HUDEP-2 (cell line): ENCODE results near the gene ABCC1.
"Not testable (repeated sequence)": the region's sequence is repeated elsewhere in the genome, so short reads cannot be mapped to it uniquely, and the experiment has no call there.

Experiments
- DNase-seq, 76 experiments: peaks; one replicate each; lab custom pipeline; 2025; ENCODE audit not compliant: unreplicated experiment in 76 of 76; lab: John Stamatoyannopoulos, UW

The ABCC1 gene

DNA sequence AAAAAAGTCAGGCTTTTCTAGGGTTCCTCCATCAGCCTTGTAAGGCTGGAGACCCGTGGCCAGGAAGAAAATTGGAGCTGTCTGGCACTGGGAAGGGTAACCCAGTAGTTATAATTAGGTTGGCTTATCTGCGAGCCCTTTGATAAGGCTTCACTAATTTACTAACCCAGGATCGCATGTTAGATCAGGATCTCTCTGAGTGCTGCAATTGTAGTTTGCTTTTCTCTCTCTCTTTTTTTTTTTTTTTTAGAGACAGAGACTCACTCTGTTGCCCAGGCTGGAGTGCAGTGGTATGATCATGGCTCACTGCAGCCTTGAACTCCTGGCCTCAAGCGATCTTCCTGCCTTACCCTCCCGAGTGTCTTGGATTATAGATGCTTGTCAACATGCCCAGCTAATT lies 17.0 kb downstream of the ABCC1 start:
- no peak for DNase-seq

DNA sequence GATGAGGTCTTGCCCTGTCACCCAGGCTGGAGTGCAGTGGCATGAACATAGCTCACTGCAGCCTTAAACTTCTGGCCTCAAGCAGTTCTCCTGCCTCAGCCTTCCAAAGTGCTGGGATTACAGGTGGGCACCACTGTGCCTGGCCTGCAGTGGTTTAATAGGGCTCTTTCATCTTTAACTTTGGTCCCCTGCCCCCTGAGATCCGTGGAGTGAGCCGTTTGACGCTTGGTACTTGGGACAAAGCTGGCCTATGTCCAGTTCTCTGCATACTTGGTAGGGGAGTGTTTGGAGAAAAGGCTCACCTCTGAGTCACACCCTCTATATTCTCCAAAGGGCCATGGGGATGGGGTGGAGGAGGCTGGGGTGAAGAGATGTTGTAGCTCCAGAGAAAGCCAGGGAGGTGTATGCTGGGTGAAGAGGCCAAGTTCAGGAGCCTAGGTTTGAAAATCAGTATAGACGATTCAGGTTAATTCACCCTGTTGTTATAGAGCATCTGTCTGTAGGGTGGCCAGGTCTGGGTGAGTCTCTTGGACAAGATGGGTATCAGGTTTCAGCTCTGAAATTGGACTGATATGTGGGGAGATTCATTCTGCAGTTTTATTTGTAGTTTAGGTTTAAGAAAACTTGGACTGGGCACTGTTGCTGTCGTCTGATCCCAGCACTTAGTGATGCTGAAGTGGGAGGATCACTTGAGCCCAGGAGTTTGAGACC lies 17.6 kb downstream of the ABCC1 start:
- DNase-seq, result no peak

DNA sequence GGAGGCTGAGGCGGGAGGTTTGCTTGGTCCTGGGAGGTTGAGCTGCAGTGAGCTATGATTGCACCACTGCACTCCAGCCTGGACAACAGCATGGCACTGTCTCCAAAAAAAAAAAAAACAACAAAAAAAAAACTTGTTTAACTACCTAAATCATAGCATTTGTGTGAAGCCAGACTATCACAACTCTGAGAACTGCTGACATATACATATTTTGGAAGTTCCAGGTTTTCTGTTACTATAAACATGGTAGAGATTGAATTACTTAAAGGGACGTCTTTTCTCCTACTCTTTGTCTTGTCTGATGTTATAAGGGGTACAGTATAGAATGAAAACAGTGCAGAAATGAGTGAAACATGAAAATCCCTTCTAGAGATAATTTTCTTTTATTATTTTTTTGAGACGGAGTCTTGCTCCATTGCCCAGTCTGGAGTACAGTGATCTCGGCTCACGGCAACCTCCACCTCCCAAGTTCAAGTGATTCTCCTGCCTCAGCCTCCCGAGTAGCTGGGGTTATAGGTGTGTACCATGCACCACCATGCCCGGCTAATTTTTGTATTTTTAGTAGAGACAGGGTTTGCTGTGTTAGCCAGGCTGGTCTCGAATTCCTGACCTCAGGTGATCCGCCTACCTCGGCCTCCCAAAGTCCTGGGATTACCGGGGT lies 18.4 kb downstream of the ABCC1 start:
- no peak for DNase-seq

DNA sequence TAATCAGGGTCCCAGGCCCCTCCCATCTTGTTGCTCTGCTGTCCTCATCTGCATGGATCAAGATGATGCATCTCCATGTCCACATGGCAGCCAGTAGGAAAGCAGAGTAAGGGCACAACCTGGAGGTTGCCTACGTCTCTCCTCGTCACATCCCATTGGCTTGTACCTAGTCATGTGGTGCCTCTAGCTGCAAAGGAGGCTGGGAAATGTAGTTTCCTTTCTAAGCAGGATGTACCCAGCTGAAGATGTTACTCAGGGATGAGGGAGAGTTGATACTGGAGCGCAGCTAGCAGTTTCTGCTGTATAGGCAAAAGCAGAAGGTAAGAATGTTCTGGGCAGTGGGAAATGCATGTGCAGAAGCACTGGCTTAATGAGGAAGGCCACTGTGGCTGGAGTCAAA lies 20.8 kb downstream of the ABCC1 start:
- DNase-seq, result peak in 1 of 76 experiments; percentile 4

DNA sequence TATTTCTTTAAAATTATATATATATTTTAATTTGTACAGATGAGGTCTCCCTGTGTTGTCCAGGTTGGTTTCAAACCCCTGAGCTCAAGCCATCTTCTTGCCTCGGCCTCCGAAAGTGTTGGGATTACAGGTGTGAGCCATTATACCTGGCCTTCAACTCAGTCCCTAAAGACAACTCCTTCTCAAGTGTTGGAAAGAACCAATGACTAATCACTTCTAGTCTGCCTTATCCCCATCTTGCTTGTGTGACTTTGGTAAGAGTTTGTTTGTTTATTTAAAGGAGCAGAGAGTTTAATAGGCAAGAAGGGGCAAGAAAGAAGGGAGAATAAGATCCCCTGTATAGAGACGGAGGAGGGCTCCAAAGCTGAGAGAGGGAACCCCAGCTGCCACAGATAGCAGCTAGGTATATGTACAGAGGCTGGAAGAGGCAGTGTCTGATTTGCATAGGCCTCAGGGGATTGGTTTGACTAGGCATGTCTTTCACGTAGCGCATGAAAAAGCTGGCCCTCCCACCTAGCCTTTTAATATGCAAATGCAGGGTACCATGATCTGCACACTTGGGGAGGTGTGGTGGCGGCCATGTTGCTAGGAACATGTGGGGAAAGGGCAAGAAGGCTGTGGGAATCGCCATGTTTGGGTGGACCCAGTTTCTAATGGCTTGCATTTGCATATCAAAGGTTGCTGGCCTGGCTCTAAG lies 21.5 kb downstream of the ABCC1 start:
- DNase-seq, result no peak

DNA sequence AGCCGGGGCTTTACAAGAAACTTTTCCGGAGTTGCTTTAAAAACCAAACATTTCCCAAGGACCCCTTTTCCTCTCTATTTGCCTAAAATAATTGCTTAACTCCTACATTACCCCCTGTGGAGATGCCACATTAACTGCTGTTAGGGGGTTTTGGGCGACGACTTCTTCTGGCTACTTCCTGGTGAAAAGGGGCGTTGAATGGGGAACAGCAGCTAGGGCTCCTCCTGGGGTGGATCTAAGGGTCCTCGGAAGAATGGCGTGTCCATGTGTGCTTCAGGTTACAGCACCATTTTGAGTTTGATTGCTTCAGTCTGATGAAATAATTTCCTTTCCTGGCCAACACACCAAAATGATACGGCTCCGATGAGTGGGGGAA lies 22.0 kb downstream of the ABCC1 start:
- DNase-seq, result no peak

DNA sequence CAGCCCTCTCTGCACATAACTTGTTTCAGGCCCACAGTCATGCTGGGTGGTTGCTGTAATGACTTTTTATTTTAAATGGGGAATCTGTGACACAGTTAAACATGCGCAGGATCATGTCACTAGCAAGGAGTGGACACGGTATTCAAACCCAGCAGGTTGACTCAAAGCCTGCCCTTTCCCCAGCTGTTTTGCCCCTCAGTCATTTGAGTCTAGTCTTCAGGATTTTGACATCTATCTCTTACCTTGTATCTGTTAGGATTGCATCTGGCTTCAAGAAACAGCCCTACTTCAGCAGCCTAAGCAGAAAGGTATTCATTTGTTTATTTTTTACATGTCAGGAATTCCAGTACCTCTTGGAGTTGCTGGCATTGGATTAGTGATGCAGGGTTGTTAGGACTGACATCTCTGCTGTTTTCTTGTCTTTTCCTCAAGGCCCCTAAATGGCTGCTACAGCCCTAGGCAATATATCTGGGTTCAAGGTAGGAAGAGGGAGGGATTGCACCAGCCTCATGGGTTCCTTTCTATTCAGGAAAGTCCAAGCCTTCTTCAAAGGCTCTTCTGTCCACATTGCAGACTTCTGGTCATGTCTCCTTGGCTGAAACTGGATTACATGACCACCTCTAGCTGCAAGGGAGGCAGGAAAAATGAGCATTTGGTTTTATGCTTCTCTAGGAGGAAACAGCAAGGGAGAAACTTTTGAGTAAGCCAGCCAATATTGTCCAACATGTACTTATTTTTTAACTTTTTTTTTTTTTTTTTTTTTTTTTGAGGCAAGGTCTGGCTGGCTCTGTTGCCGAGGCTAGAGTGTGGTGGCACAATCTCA lies 22.8 kb downstream of the ABCC1 start:
- DNase-seq, result no peak

DNA sequence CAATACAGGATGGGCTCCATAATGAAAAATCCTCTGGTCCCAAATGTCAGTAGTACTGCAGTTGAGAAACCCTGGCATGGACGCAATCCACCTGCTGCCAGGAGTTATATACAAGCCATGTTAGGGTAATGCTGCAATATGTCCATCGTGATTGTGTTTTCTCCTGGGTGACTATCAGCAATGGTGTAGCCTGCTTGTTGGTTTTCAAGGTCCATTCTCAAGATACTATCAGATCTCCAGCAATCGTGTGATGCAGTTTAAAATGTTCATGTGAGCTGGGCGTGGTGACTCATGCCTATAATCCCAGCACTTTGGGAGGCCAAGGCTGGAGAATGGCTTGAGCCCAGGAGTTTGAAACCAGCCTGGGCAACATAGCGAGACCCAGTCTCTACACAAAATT lies 24.0 kb downstream of the ABCC1 start:
- DNase-seq, result peak in 14 of 76 experiments; percentile 4 to 35 (median 14)

DNA sequence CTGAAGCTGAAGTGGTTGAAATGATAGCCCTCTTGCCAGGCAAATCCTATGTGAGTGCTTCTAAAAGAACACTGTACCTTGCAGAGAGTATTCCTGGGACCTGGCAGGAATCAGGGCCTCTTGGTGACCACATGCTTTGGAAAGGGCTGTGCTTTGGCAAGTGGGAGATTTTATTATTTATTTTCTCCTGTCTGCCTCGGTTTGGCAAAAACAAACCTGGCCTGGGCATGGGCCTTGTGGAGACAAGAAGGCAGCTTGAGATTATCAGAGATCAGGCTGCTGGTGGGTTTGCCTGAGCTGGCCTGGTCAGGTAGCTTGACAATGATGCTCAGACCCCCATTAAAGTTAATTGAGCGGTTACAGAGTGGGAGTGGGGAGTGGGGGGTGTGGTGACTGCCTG lies 24.6 kb downstream of the ABCC1 start:
- DNase-seq, result no peak

DNA sequence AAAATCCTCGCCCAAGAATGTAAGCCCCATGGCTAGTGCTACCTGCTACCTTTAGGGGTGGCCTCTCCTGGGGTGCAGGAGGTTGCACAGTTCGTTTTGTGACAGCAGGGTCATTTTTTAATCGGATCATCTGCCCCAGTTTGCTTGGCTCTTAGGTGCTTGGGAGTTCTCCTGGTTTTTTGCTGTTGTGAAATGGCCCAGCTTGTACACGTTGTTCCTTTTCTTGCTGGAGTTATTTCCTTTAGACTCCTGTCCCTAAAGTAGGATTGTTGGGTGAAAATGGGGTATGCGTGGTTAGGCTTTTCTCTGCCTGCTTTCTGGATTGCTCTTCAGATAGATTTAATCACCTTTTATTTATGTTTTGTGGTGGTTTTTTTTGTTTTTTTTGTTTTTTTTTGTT lies 25.8 kb downstream of the ABCC1 start:
- no peak for DNase-seq

DNA sequence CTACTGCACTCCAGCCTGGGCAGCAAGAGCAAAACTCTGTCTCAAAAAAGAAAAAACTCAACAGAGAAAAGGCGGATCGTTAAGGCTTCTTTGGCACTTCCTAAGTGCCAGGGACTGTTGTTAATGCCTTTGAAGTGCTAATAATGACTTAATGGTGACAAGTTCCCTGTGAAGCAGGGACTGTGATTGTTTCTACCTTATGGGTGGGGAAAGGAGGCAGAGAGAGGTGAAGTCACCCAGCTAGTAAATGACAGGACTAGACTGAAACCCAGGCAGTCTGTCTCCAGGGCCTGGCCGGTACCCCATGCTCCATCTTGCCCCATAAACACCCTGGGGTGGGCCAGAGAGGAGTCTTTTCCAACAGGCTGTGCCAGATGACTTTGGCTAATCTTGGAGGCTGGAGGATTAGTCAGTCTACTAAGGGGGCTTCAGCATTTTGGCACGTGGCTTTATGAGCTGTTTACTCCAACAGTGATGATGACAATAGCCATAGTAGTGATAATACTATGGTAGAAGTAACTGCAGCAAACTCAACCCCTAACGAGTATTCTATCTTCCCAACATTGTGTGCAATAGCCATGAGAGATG lies 26.9 kb downstream of the ABCC1 start:
- no peak for DNase-seq

DNA sequence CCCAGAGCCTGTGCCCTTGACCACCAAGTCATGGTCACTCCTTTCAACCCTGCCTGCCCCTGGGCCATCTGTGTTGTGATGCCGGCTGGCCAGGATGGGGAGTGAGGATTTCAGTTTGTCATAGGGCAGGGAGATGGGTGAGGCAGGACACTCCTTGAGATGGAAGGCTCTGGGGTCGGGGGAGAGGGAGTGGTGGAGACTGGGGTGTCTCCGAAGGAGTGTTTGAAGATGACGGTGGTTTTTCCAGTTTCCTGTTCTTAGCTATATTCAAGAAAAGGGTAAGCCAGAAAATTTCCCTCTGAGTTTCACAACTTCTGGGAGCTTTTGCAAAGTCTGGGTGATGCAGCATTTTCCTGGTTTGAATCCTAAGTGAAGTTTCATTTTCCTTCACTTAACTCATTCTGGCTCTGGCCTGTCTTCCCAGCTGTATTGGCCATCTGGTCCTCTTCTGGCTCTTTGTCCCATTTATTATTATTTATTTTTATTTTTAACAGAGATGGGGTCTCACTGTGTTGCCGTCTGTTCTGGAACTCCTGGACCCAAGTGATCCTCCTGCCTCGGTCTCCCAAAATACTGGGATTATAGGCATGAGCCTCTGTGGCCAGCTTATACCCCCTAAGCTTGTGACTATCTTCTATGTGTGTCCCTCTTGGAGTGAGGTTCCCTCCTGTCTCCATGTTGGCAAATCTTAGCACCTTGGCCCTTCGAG lies 27.7 kb downstream of the ABCC1 start:
- DNase-seq, result no peak

DNA sequence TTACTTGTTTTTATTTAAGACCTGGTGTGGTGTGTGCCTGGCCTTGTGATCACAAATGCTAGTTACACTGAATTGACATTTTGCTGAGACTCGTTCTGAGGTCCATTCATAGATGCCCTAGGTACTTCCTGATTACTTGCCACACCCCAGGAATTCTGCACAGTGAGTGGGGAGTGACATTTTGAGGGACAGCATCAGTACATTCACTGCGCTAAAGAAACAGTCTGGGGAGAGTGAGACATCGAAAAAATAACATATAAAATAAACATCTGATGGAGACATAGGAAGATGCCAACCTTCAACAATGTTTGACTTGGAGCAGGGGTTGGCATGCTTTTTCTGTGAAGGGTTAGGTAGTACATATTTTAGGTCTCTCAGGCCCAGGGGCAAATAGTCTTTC lies 30.4 kb downstream of the ABCC1 start:
- no peak for DNase-seq

DNA sequence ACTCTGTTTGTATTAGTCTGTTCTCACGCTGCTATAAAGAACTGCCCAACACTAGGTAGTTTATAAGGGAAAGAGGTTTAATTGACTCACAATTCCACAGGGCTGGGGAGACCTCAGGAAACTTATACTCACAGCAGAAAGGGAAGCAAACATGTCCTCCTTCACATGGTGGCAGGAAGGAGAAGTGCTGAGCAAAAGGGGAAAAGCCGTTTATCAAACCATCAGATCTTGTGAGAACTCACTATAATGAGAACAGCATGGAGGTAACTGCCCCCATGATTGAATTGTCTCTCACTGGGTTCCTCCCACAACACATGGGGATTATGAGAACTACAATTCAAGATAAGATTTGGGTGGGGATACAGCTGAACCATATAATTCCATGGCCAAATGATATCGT lies 30.9 kb downstream of the ABCC1 start:
- DNase-seq, result peak in 4 of 76 experiments; percentile 4 to 24 (median 21)

DNA sequence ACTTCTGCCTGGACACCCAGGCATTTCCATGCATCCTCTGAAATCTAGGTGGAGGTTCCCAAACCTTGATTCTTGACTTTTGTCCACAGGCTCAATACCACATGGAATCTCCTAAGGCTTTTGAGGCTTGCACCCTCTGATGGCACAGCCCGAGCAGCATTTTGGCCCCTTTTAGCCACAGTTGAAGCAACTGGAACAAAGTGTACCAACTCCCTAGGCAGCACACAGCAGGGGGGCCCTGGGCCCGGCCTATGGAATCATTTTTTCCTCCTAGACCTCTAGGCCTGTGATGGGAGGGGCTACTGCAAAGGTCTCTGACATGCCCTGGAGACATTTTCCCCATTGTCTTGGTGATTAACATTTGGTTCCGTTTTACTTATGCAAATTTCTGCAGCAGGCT lies 32.0 kb downstream of the ABCC1 start:
- DNase-seq, result no peak

DNA sequence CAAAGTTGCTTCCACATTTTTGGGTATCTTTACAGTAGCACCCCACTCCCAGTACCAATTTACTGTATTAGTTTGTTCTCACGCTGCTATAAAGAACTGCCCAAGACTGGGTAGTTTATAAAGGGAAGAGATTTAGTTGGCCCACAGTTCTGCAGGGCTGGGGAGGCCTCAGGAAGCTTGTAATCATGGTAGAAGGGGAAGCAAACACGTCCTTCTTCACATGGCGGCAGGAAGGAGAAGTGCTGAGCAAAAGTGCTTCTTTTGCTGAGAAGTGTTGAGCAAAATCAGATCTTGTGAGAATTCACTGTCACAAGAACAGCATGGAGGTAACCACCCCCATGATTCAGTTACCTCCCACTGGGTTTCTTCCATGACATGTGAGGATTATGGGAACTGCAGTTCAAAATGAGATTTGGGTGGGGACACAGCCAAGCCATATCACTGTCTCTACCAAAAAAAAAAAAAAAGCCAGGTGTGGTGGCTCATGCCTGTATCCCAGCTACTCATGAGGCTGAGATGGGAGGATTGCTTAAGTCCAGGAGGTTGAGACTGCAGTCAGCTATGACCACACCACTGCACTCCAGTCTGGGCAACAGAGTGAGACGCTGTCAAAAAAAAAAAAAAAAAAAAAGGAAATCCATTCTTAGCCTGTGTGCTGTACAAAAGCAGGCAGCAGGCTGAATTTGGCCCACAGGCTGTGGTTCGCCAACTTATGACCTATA lies 32.9 kb downstream of the ABCC1 start:
- DNase-seq, result not testable (repeated sequence)

DNA sequence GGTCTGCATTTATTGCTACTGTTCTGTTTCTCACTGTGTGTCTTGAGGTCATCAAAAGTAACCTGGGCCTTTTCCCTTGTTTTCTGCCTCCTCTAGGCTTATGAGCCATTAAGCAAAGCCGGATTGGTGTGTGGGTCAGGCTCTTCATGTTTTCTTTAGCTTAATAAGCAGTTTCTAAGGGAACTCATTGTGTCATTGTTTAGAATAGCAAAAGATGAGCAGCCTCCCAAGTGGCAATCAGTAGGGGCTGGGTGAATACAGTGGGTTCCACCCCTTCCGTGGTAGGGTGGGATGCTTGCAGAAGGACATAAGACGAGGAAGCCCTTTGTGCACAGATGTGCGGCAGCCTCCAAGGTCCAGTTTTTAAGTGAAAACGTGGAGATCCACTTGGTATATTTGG lies 34.5 kb downstream of the ABCC1 start:
- no peak for DNase-seq

DNA sequence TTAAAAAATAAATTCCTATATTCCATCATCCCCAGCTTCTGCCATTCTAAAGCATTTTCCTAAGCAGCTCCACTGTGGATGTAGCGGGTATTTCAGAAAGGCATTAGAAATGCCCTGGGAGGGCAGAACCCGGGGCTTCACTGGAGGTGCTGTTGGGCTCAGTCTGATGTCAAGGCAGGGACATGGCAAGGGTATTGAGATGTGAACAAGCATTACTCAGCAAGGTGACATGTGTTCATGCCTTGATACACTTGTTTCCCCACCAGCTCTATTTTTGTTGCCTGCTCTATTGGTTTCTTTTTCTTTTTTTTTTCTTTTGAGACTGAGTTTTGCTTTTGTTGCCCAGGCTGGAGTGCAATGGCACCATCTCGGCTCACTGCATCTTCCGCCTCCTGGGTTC lies 35.7 kb downstream of the ABCC1 start:
- DNase-seq, result no peak

DNA sequence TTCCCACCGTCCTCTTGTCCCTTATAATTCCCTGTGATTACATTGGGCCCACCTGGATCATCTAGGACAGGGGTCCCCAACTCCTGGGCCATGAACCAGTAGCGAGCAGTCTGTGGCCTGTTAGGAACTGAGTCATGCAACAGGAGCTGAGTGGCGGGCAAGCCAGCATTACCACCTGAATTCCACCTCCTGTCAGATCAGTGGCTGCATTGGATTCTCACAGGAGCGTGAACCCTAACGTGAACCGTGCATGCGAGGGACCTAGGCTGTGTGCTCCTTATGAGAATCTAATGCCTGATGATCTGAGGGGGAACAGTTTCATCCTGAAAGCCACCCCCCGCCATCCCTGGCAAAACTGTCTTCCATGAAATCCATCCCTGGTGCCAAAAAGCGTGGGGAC lies 36.8 kb downstream of the ABCC1 start:
- DNase-seq, result no peak
